HepG2 (cell line): ENCODE results near the gene ZNF74. TPM values are rescaled to one million over a fixed set of nuclear protein-coding genes. Genes with fewer than 3 reads are reported as not detected.
"Not testable (repeated sequence)": the region's sequence is repeated elsewhere in the genome, so short reads cannot be mapped to it uniquely, and the experiment has no call there.

Experiments used
- ATAC-seq: fragments of 200-7000 bp; cut with Tn5 transposase; 3 replicates; pipeline ENCODE4 v1.9.1; 2020; ENCODE audit warnings: mild to moderate bottlenecking, moderate library complexity
- BruUV-seq: library from RNA; stranded (reverse); fragments of 400-500 nt; replicated peaks from 2 replicates; lab custom pipeline; 2021; lab: Mats Ljungman, UMichigan
- CTCF ChIA-PET: fragments of 300-600 bp; formaldehyde crosslinking; extraction: SDS; loops from one replicate; lab custom pipeline; 2021; ENCODE audit warnings: low total read pairs, inconsistent platforms, low intra/inter-chr PET ratio; lab: Yijun Ruan, JAX
- POLR2A ChIA-PET: fragments of 350-600 bp; sonication (Branson Sonifier 250); formaldehyde crosslinking; loops from one replicate; lab custom pipeline; 2020; ENCODE audit warnings: antibody characterized with exemption, inconsistent platforms; lab: Yijun Ruan, JAX
- DNase-seq: peaks from one replicate; pipeline ENCODE4 v3.0.0-alpha.2; 2015; ENCODE audit warnings: low spot score
- FAIRE-seq: peaks from 3 replicates; lab custom pipeline; 2011; peaks lifted over from hg19 to GRCh38; lab: Jason Lieb, UNC
- H2AFZ ChIP-seq: one replicate; pipeline ENCODE4 v1.6.1; 2011; ENCODE audit warnings: low read length, inconsistent platforms
- H3K27ac ChIP-seq: fragments of 300-600 bp; 3 replicates; pipeline ENCODE4 v1.8.0; 2011; ENCODE audit warnings: mixed run types, mild to moderate bottlenecking, mixed read lengths, low read length, inconsistent platforms; ENCODE audit not compliant: insufficient read depth; ENCODE audit errors: extremely low read length
- H3K27me3 ChIP-seq, 2 experiments: fragments of 200-600 bp in 1 of 2; 2 replicates in 1 of 2; 3 replicates in 1 of 2; pipeline versions ENCODE4 v1.6.0 to v1.8.0; 2011; ENCODE audit warnings: low read length in 2 of 2, mild to moderate bottlenecking in 2 of 2, moderate library complexity in 2 of 2, inconsistent platforms in 1 of 2; ENCODE audit not compliant: insufficient read depth in 2 of 2, control insufficient read depth in 1 of 2
- H3K36me3 ChIP-seq, 2 experiments: fragments of 200-600 bp in 1 of 2; replicated peaks in 1 of 2; 2 replicates in 1 of 2; 3 replicates in 1 of 2; pipeline versions ENCODE4 v1.5.1 to v1.8.0; 2011; ENCODE audit warnings: low read length in 2 of 2, inconsistent platforms in 1 of 2; ENCODE audit not compliant: insufficient read depth in 2 of 2, control insufficient read depth in 1 of 2
- H3K4me1 ChIP-seq: 2 replicates; pipeline ENCODE4 v1.5.1; 2012; ENCODE audit warnings: low read length, inconsistent platforms; ENCODE audit not compliant: insufficient read depth
- H3K4me2 ChIP-seq: 2 replicates; pipeline ENCODE4 v1.6.0; 2011; ENCODE audit warnings: low read depth, low read length, inconsistent platforms
- H3K4me3 ChIP-seq, 3 experiments: fragments of 200-600 bp in 1 of 3; sonication (generic), shearing (Covaris generic) in 1 of 3; replicated peaks in 1 of 3; 2 replicates each; pipeline ENCODE4 v1.5.1; 2011 to 2016; ENCODE audit warnings: low read length in 3 of 3, inconsistent platforms in 2 of 3, low read depth in 2 of 3, mild to moderate bottlenecking in 2 of 3, control low read depth in 1 of 3, mixed read lengths in 1 of 3; ENCODE audit not compliant: insufficient read depth in 1 of 3
- H3K79me2 ChIP-seq: one replicate; pipeline ENCODE4 v1.6.1; 2011; ENCODE audit warnings: low read length, inconsistent platforms; ENCODE audit not compliant: insufficient read depth
- H3K9ac ChIP-seq: 2 replicates; pipeline ENCODE4 v1.6.0; 2011; ENCODE audit warnings: mild to moderate bottlenecking, low read depth, low read length, inconsistent platforms; ENCODE audit not compliant: insufficient read depth
- H3K9me3 ChIP-seq: 2 replicates; pipeline ENCODE4 v1.5.1; 2012; ENCODE audit warnings: mild to moderate bottlenecking, low read length
- H4K20me1 ChIP-seq: 2 replicates; pipeline ENCODE4 v1.6.0; 2011; ENCODE audit warnings: inconsistent platforms, mild to moderate bottlenecking, low read length, moderate library complexity; ENCODE audit not compliant: insufficient read depth
- CEBPB ChIP-seq: IDR thresholded peaks from 2 replicates; pipeline ENCODE4 v1.6.1; 2011; ENCODE audit warnings: low read depth, low read length, improper control_type of control experiment, borderline replicate concordance
- HMGXB4 ChIP-seq, 2 experiments: sonication (generic) in 1 of 2; formaldehyde crosslinking in 1 of 2; IDR thresholded peaks; 2 replicates each; pipeline versions ENCODE4 v1.4.0 to v1.6.1; 2018 to 2020; ENCODE audit warnings: missing genetic modification reagents in 2 of 2, borderline replicate concordance in 1 of 2, low read depth in 1 of 2, mild to moderate bottlenecking in 1 of 2, missing biosample characterization in 1 of 2
- HNRNPH1 ChIP-seq: fragments of 200-400 bp; formaldehyde crosslinking; optimal IDR thresholded peaks from 2 replicates; pipeline ENCODE3; 2017; ENCODE audit warnings: mild to moderate bottlenecking, low read depth, low read length
- KAT8 ChIP-seq: IDR thresholded peaks from 2 replicates; pipeline ENCODE4 v1.6.1; 2016; ENCODE audit warnings: missing genetic modification reagents, missing compliant biosample characterization
- MEIS1 ChIP-seq: sonication (generic); formaldehyde crosslinking; IDR thresholded peaks from 2 replicates; pipeline ENCODE4 v1.9.0; 2021; ENCODE audit warnings: mild to moderate bottlenecking, missing genetic modification reagents, moderate library complexity, borderline replicate concordance
- MIER2 ChIP-seq: IDR thresholded peaks from 2 replicates; pipeline ENCODE4 v1.6.1; 2016; ENCODE audit warnings: missing biosample characterization, missing genetic modification reagents
- NBN ChIP-seq: fragments of 450-650 bp; conservative IDR thresholded peaks from 2 replicates; pipeline ENCODE4 v1.6.1; 2017
- NCOA1 ChIP-seq: sonication (generic); formaldehyde crosslinking; IDR thresholded peaks from 2 replicates; pipeline ENCODE4 v1.9.0; 2021; ENCODE audit warnings: missing genetic modification reagents
- NFKB2 ChIP-seq: sonication (generic); formaldehyde crosslinking; IDR thresholded peaks from 2 replicates; pipeline ENCODE4 v1.4.0; 2020; ENCODE audit warnings: missing genetic modification reagents, borderline replicate concordance
- PLRG1 ChIP-seq: fragments of 450-650 bp; conservative IDR thresholded peaks from 2 replicates; pipeline ENCODE4 v1.6.1; 2016
- YEATS2 ChIP-seq: sonication (generic); formaldehyde crosslinking; IDR thresholded peaks from 2 replicates; pipeline ENCODE4 v1.4.0; 2020; ENCODE audit warnings: missing genetic modification reagents, borderline replicate concordance
- ZFP36L2 ChIP-seq: sonication (generic); formaldehyde crosslinking; IDR thresholded peaks from 2 replicates; pipeline ENCODE4 v1.4.0; 2020; ENCODE audit warnings: missing genetic modification reagents
- ZNF333 ChIP-seq: sonication (generic); formaldehyde crosslinking; IDR thresholded peaks from 2 replicates; pipeline ENCODE4 v1.4.0; 2020; ENCODE audit warnings: mild to moderate bottlenecking, missing genetic modification reagents, borderline replicate concordance
- WGBS: methylation state at CpG from one replicate; pipeline ENCODE4 v1.1.6; 2017; ENCODE audit warnings: low lambda C conversion rate; 5-methylcytosine and 5-hydroxymethylcytosine counted together
- in situ Hi-C: cut with HindIII; loops from 2 replicates; pipeline ENCODE4 v1.10.0; 2017; ENCODE audit warnings: low pct_unique_long_range_greater_than_20kb; ENCODE audit not compliant: extremely low pct_ligation_motif_present
- intact Hi-C: fragments of 100-400 bp; cut with micrococcal nuclease; formaldehyde crosslinking; loops from one replicate; pipeline ENCODE4 v1.10.0; 2022; ENCODE audit not compliant: unreplicated experiment
- polyA plus RNA-seq, 8 experiments: library from polyadenylated mRNA; depleted of rRNA in 3 of 8; stranded (reverse) in 7 of 8; unstranded in 1 of 8; fragments of >200 nt; fragmentation: Illumina TruSeq in 4 of 8; extraction: Trizol in 4 of 8; gene quantifications; 2 replicates each; pipeline versions ENCODE4 v1.2.1 to v1.2.3, GENCODE V29; 2011 to 2016; ENCODE audit warnings: low read depth in 4 of 8, missing spikeins in 1 of 8, mixed read lengths in 1 of 8; ENCODE audit not compliant: insufficient read depth in 1 of 8
- total RNA-seq, 5 experiments: library from RNA; depleted of rRNA; stranded (reverse); fragments of >200 nt; fragmentation: Illumina TruSeq; extraction: Trizol; gene quantifications; 2 replicates each; pipeline ENCODE4 v1.2.3, GENCODE V29; 2016; ENCODE audit warnings: low read depth in 1 of 5
- TF ChIP-seq, protein P1 (sequence below): sonication (generic); formaldehyde crosslinking; IDR thresholded peaks from 2 replicates; pipeline ENCODE4 v1.5.1; 2020; ENCODE audit warnings: missing genetic modification reagents, mild to moderate bottlenecking, borderline replicate concordance

The ZNF74 gene
- total and polyA plus RNA-seq, 2 of the 13 experiments (the other 11 are each of a cell fraction or from before 2014, with no cell fraction given), result 6.3 to 9.1 TPM

GRCh38 chr22:20415699-20416098, 21.7 kb downstream of the ZNF74 start:
- H3K36me3 ChIP-seq, intact Hi-C loops, H3K27ac ChIP-seq, DNase-seq, H3K9me3 ChIP-seq, POLR2A ChIA-PET, H2AFZ ChIP-seq, H3K79me2 ChIP-seq, H3K4me3 ChIP-seq, CTCF ChIA-PET, H3K9ac ChIP-seq, FAIRE-seq, H3K4me2 ChIP-seq, H4K20me1 ChIP-seq, ATAC-seq, BruUV-seq, H3K27me3 ChIP-seq: not testable (repeated sequence)
- WGBS, result 35% methylated on average over 3 of the region's 3 CpGs
- in situ Hi-C loops, result loop anchor here (10.0 kb wide), 1 partner anchor 159 kb away; no protein-coding TSS in a partner anchor
- peaks cover 36% of the 10 kb centered on the region for H3K4me1 ChIP-seq

- H3K27me3 ChIP-seq, result peaks cover 0 to 8% of the 10 kb centered on the region in 2 experiments; a peak in 3 of 5 replicates
- CTCF ChIA-PET, result interaction anchor here (1.4 to 2.7 kb wide), 3 partner anchors 35 to 78 kb away, joined by 3 to 66 read pairs (median 7); partner anchors contain the start of gene KLHL22
- ATAC-seq (peak; percentile 78), DNase-seq (peak; percentile 57), FAIRE-seq (peak; percentile 28)
- peak overlapping the region; percentile 94 for H3K4me2 ChIP-seq
- no peaks in the 10 kb centered on the region for H3K79me2 ChIP-seq
- no peaks in the 10 kb centered on the region for H3K36me3 ChIP-seq
- H4K20me1 ChIP-seq, result no peaks in the 10 kb centered on the region
- POLR2A ChIA-PET, result interaction anchor here (1.1 to 2.3 kb wide), 3 partner anchors 15 to 38 kb away, joined by 4 to 8 read pairs (median 6); partner anchors contain the start of gene ZNF74
- H3K9me3 ChIP-seq, result no peaks in the 10 kb centered on the region
- no peak overlapping the region for H3K9ac ChIP-seq
- peak overlapping the region; percentile 51 to 74 (median 57); a peak in 5 of 6 replicates for H3K4me3 ChIP-seq
- 17% methylated on average over 14 of the region's 42 CpGs for WGBS
- in situ Hi-C loops (loop anchor here (10.0 kb wide), 1 partner anchor 157 kb away; no protein-coding TSS in a partner anchor), intact Hi-C loops (loop anchor here (1.0 kb wide), 1 partner anchor 38 kb away; no protein-coding TSS in a partner anchor)
- no peak overlapping the region for H3K27ac ChIP-seq
- no TSS peak for BruUV-seq
- H2AFZ ChIP-seq, result no peak overlapping the region
- peaks cover 52% of the 10 kb centered on the region for H3K4me1 ChIP-seq
- TF ChIP-seq, protein P1, sequence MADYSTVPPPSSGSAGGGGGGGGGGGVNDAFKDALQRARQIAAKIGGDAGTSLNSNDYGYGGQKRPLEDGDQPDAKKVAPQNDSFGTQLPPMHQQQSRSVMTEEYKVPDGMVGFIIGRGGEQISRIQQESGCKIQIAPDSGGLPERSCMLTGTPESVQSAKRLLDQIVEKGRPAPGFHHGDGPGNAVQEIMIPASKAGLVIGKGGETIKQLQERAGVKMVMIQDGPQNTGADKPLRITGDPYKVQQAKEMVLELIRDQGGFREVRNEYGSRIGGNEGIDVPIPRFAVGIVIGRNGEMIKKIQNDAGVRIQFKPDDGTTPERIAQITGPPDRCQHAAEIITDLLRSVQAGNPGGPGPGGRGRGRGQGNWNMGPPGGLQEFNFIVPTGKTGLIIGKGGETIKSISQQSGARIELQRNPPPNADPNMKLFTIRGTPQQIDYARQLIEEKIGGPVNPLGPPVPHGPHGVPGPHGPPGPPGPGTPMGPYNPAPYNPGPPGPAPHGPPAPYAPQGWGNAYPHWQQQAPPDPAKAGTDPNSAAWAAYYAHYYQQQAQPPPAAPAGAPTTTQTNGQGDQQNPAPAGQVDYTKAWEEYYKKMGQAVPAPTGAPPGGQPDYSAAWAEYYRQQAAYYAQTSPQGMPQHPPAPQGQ (CRISPR knock-in tag), result no peak
- TF ChIP-seq MEIS1 (CRISPR knock-in tag) (no peak), PLRG1 (no peak), KAT8 (CRISPR knock-in tag) (no peak; the same call in 1 of the 2 replicates), HMGXB4 (CRISPR knock-in tag; IDR thresholded peaks at IDR 0.05; ENCODE audit: borderline replicate concordance in 1 of 2, low read depth in 1 of 2) (peak; percentile 75 to 76; a peak in 3 of 4 replicates), NCOA1 (CRISPR knock-in tag) (no peak), ZNF333 (CRISPR knock-in tag) (no peak; the same call in 1 of the 2 replicates), ZFP36L2 (CRISPR knock-in tag) (no peak), CEBPB (no peak), YEATS2 (CRISPR knock-in tag) (peak; percentile 38; the same call in 1 of the 2 replicates), HNRNPH1 (no peak), NFKB2 (CRISPR knock-in tag) (peak; percentile 52; the same call in 1 of the 2 replicates), NBN (no peak), MIER2 (CRISPR knock-in tag) (no peak)
These were observed 24.3 kb downstream of the ZNF74 start for GRCh38 chr22:20418211-20418788.
